GM12878 (cell line): Measurements from ENCODE around the gene OR2B2. TPM values are rescaled to one million over a fixed set of nuclear protein-coding genes. Genes with fewer than 3 reads are reported as not detected.

Source experiments
- ATAC-seq: fragments of 200-7000 bp; cut with Tn5 transposase; 3 replicates; pipeline ENCODE4 v1.9.1; 2020; ENCODE audit warnings: mild to moderate bottlenecking, moderate library complexity
- BruUV-seq: library from RNA; stranded (reverse); fragments of 400-500 nt; replicated peaks from 2 replicates; lab custom pipeline; 2021; lab: Mats Ljungman, UMichigan
- CTCF ChIA-PET: fragments of 300-600 bp; sonication (Branson Sonifier 250); formaldehyde crosslinking; extraction: SDS; loops from one replicate; lab custom pipeline; 2021; ENCODE audit warnings: inconsistent platforms; lab: Yijun Ruan, JAX
- POLR2A ChIA-PET: fragments of 350-600 bp; formaldehyde crosslinking; extraction: SDS; loops from one replicate; lab custom pipeline; 2021; ENCODE audit warnings: inconsistent platforms; lab: Charles Lee
- RAD21 ChIA-PET: fragments of 300-600 bp; sonication (Branson Sonifier 250); formaldehyde crosslinking; loops from one replicate; lab custom pipeline; 2023; ENCODE audit warnings: antibody characterized with exemption; ENCODE audit not compliant: unreplicated experiment; lab: Charles Lee
- SMC1A ChIA-PET: fragments of 300-600 bp; sonication (Branson Sonifier 250); formaldehyde crosslinking; loops from one replicate; lab custom pipeline; 2023; ENCODE audit not compliant: unreplicated experiment, uncharacterized antibody; lab: Charles Lee
- DNase-seq: peaks from one replicate; pipeline ENCODE4 v3.0.0-alpha.2; 2011; ENCODE audit warnings: low read depth, low spot score
- FAIRE-seq: peaks from 3 replicates; lab custom pipeline; 2011; peaks lifted over from hg19 to GRCh38; lab: Jason Lieb, UNC
- H2AFZ ChIP-seq: 2 replicates; pipeline ENCODE4 v1.6.0; 2011; ENCODE audit warnings: low read depth, low read length, control low read depth; ENCODE audit not compliant: control insufficient read depth
- H3K27ac ChIP-seq: 2 replicates; pipeline ENCODE4 v1.5.1; 2011; ENCODE audit warnings: control low read depth; ENCODE audit not compliant: control insufficient read depth, insufficient read depth
- H3K27me3 ChIP-seq, 2 experiments: replicated peaks in 1 of 2; 2 replicates each; pipeline versions ENCODE4 v1.6.0 to v1.6.1; 2011; ENCODE audit warnings: low read length in 1 of 2; ENCODE audit not compliant: control insufficient read depth in 2 of 2, insufficient read depth in 2 of 2
- H3K36me3 ChIP-seq, 2 experiments: 2 replicates each; pipeline ENCODE4 v1.5.1; 2011; ENCODE audit warnings: low read length in 1 of 2; ENCODE audit not compliant: control insufficient read depth in 2 of 2, insufficient read depth in 2 of 2
- H3K4me1 ChIP-seq: 2 replicates; pipeline ENCODE4 v1.6.1; 2011; ENCODE audit warnings: mild to moderate bottlenecking, low read length, moderate library complexity, mixed read lengths; ENCODE audit not compliant: control insufficient read depth, insufficient read depth
- H3K4me2 ChIP-seq: 2 replicates; pipeline ENCODE4 v1.6.0; 2011; ENCODE audit warnings: control low read depth; ENCODE audit not compliant: control insufficient read depth, insufficient read depth
- H3K4me3 ChIP-seq: fragments of 200-600 bp; sonication (generic); 2 replicates; pipeline ENCODE4 v1.5.1; 2016
- H3K79me2 ChIP-seq: 2 replicates; pipeline ENCODE4 v1.6.0; 2011; ENCODE audit warnings: low read length; ENCODE audit not compliant: control insufficient read depth, insufficient read depth
- H3K9ac ChIP-seq: 2 replicates; pipeline ENCODE4 v1.8.0; 2011; ENCODE audit warnings: low read length, control low read depth, mixed read lengths; ENCODE audit not compliant: control insufficient read depth, insufficient read depth
- H3K9me3 ChIP-seq: replicated peaks from 3 replicates; pipeline ENCODE4 v1.5.1; 2011; ENCODE audit warnings: mild to moderate bottlenecking, low read length; ENCODE audit not compliant: control insufficient read depth, insufficient read depth
- H4K20me1 ChIP-seq: 2 replicates; pipeline ENCODE4 v1.6.0; 2011; ENCODE audit not compliant: control insufficient read depth, insufficient read depth
- CREB1 ChIP-seq: IDR thresholded peaks from 2 replicates; pipeline ENCODE4 v1.6.1; 2012; ENCODE audit warnings: low read depth, mild to moderate bottlenecking, inconsistent platforms
- HCFC1 ChIP-seq: fragments of 150-350 bp; IDR thresholded peaks from 2 replicates; pipeline ENCODE4 v1.6.1; 2014; ENCODE audit warnings: low read length
- KDM1A ChIP-seq: fragments of 200-600 bp; sonication (generic); IDR thresholded peaks from 2 replicates; pipeline ENCODE4 v1.6.1; 2016; ENCODE audit warnings: borderline replicate concordance
- MEF2B ChIP-seq: fragments of 450-650 bp; IDR thresholded peaks from 2 replicates; pipeline ENCODE4 v1.6.1; 2018; ENCODE audit warnings: mild to moderate bottlenecking, moderate library complexity; ENCODE audit not compliant: partially characterized antibody, poor library complexity, severe bottlenecking
- NFXL1 ChIP-seq: fragments of 450-650 bp; IDR thresholded peaks from 2 replicates; pipeline ENCODE4 v1.6.1; 2017; ENCODE audit warnings: antibody characterized with exemption, mild to moderate bottlenecking, borderline replicate concordance
- PAX5 ChIP-seq: IDR thresholded peaks from 2 replicates; pipeline ENCODE4 v1.6.1; 2011; ENCODE audit warnings: low read depth, low read length, borderline replicate concordance
- RB1 ChIP-seq: fragments of 450-650 bp; formaldehyde crosslinking; IDR thresholded peaks from 2 replicates; pipeline ENCODE4 v1.6.1; 2017; ENCODE audit warnings: mild to moderate bottlenecking, borderline replicate concordance
- SMARCA5 ChIP-seq: fragments of 450-650 bp; IDR thresholded peaks from 2 replicates; pipeline ENCODE4 v1.6.1; 2017; ENCODE audit warnings: mild to moderate bottlenecking
- ZBED1 ChIP-seq: IDR thresholded peaks from 2 replicates; pipeline ENCODE4 v1.6.1; 2016; ENCODE audit warnings: borderline replicate concordance
- WGBS: methylation state at CpG from one replicate; pipeline ENCODE4 v1.1.6; 2016; ENCODE audit warnings: low lambda C conversion rate; ENCODE audit not compliant: insufficient replicate concordance, insufficient coverage; ENCODE audit errors: missing lambda C conversion rate; 5-methylcytosine and 5-hydroxymethylcytosine counted together
- in situ Hi-C: fragments of 300-500 bp; cut with MboI; formaldehyde crosslinking; loops from 9 replicates; pipeline ENCODE4 v1.14.3; 2018; ENCODE audit warnings: mixed read lengths
- intact Hi-C: fragments of 100-400 bp; cut with micrococcal nuclease; formaldehyde crosslinking; loops from one replicate; pipeline ENCODE4 v1.14.2; 2022; ENCODE audit not compliant: unreplicated experiment
- polyA plus RNA-seq, 11 experiments: library from polyadenylated mRNA; depleted of rRNA in 4 of 11; unstranded in 6 of 11; stranded (reverse) in 5 of 11; fragments of >200 nt; fragmentation: Nextera tagmentation in 4 of 11; fragmentation: Illumina TruSeq in 1 of 11; extraction: Ambion mirVana in 4 of 11; extraction: Trizol in 1 of 11; gene quantifications; 1 replicate in 1 of 11; 2 replicates in 10 of 11; pipeline versions ENCODE4 v1.2.1 to v1.2.3, GENCODE V29; 2011 to 2016; ENCODE audit warnings: inconsistent platforms in 2 of 11, missing spikeins in 2 of 11, low read depth in 1 of 11
- total RNA-seq, 4 experiments: library from RNA; depleted of rRNA in 3 of 4; stranded (reverse); fragments of >200 nt in 3 of 4; fragmentation: Illumina TruSeq in 1 of 4; extraction: Trizol in 1 of 4; gene quantifications; 2 replicates each; pipeline versions ENCODE4 v1.2.1 to v1.2.3, GENCODE V29; 2013 to 2021
- TF ChIP-seq, protein P1 (sequence below): IDR thresholded peaks from 2 replicates; pipeline ENCODE4 v1.6.1; 2011; ENCODE audit warnings: low read depth, mild to moderate bottlenecking, low read length, moderate library complexity, borderline replicate concordance; ENCODE audit errors: extremely low read depth
- TF ChIP-seq, protein P2 (sequence below): IDR thresholded peaks from 2 replicates; pipeline ENCODE4 v1.6.1; 2012; ENCODE audit warnings: mild to moderate bottlenecking, low read depth, low read length

Gene OR2B2
- total and polyA plus RNA-seq, 10 of the 15 experiments (the other 5 are each of a cell fraction or from before 2014, with no cell fraction given), result not detected

- TF ChIP-seq RB1 (peak; percentile 40; the same call in 1 of the 2 replicates), HCFC1 (0 out of 2 replicates have a peak, but pooled peaks have one; percentile 30), MEF2B (no peak), KDM1A (no peak), SMARCA5 (0 out of 2 replicates have a peak, but pooled peaks have one; percentile 43), ZBED1 (peak; percentile 56; the same call in 1 of the 2 replicates), NFXL1 (peak; percentile 74; the same call in 1 of the 2 replicates)
- TF ChIP-seq, all 136 proteins: peak for 52
These were observed 40.1 kb downstream of the OR2B2 start (continued) for GRCh38 chr6:27871924-27872638.

DNA sequence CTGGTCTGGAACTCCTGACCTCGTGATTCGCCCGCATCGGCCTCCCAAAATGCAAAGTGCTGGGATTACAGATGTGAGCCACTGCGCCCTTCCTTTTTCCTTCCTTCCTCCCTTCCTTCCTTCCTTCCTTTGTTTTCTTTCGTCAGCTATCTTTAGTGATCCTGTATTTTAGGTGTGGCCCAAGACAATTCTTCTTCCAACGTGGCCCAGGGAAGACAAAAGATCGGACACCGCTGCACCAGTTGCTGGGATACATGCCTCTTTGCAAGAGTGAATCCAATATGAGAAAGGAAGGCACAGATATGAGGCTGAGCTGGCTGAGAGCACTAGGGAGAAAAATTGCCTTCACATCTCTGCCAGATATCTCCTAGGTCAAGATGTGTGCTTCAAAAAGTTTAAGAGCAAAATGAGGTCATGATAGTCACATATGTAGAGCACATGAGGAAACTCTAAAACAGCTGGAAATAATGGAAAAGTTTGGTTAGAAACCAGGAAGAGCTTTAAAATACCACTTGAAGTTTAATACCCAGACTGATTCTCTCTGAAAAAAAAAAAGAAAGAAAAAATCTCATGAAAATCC lies 41.8 kb downstream of the OR2B2 start:
- FAIRE-seq, result no peak
- Histone ChIP-seq H3K27me3 (no peaks in the 10 kb centered on the region), H4K20me1 (no peaks in the 10 kb centered on the region), H3K36me3 (no peaks in the 10 kb centered on the region), H3K4me3 (peak overlapping the region; percentile 69; the same call in 1 of the 2 replicates), H3K9ac (peak overlapping the region; percentile 75; the same call in 1 of the 2 replicates), H3K4me2 (peak overlapping the region; percentile 55), H3K79me2 (no peaks in the 10 kb centered on the region; the same call in 1 of the 2 replicates), H3K27ac (peak overlapping the region; percentile 97), H3K9me3 (no peaks in the 10 kb centered on the region), H2AFZ (no peak overlapping the region), H3K4me1 (peaks cover 25% of the 10 kb centered on the region)
- WGBS, result over 99% methylated on average over 9 of the region's 9 CpGs
- TF ChIP-seq, protein P1, sequence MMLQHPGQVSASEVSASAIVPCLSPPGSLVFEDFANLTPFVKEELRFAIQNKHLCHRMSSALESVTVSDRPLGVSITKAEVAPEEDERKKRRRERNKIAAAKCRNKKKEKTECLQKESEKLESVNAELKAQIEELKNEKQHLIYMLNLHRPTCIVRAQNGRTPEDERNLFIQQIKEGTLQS, result no peak
- TF ChIP-seq, protein P2, sequence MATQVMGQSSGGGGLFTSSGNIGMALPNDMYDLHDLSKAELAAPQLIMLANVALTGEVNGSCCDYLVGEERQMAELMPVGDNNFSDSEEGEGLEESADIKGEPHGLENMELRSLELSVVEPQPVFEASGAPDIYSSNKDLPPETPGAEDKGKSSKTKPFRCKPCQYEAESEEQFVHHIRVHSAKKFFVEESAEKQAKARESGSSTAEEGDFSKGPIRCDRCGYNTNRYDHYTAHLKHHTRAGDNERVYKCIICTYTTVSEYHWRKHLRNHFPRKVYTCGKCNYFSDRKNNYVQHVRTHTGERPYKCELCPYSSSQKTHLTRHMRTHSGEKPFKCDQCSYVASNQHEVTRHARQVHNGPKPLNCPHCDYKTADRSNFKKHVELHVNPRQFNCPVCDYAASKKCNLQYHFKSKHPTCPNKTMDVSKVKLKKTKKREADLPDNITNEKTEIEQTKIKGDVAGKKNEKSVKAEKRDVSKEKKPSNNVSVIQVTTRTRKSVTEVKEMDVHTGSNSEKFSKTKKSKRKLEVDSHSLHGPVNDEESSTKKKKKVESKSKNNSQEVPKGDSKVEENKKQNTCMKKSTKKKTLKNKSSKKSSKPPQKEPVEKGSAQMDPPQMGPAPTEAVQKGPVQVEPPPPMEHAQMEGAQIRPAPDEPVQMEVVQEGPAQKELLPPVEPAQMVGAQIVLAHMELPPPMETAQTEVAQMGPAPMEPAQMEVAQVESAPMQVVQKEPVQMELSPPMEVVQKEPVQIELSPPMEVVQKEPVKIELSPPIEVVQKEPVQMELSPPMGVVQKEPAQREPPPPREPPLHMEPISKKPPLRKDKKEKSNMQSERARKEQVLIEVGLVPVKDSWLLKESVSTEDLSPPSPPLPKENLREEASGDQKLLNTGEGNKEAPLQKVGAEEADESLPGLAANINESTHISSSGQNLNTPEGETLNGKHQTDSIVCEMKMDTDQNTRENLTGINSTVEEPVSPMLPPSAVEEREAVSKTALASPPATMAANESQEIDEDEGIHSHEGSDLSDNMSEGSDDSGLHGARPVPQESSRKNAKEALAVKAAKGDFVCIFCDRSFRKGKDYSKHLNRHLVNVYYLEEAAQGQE, result no peak
- TF ChIP-seq CREB1, result no peak
- no peak for TF ChIP-seq PAX5
- TF ChIP-seq ZBED1, result no peak
- ATAC-seq, result no peak
- ChIA-PET POLR2A (interaction anchor here (0.7 to 4.7 kb wide), 6 partner anchors 20 to 57 kb away, joined by 3 to 19 read pairs (median 8); a partner anchor contains a TSS), CTCF (interaction anchor here (2.3 to 3.1 kb wide), 2 partner anchors 19 to 25 kb away, joined by 9 to 19 read pairs; a partner anchor contains a TSS), SMC1A (interaction anchor here (0.7 to 3.8 kb wide), 6 partner anchors 20 to 59 kb away, joined by 3 to 21 read pairs (median 4); a partner anchor contains a TSS), RAD21 (interaction anchor here (1.3 to 4.3 kb wide), 6 partner anchors 19 to 40 kb away, joined by 3 to 32 read pairs (median 8); a partner anchor contains a TSS)
- BruUV-seq, result no TSS peak
- intact Hi-C loops (no loop called here), in situ Hi-C loops (no loop called here)
- DNase-seq, result no peak
